K562 (cell line): Measurements from ENCODE around the gene NDST1. TPM values are rescaled to one million over a fixed set of nuclear protein-coding genes. Genes with fewer than 3 reads are reported as not detected.

Experiments
- CBFA2T2 ChIP-seq: fragments of 450-650 bp; conservative IDR thresholded peaks from 2 replicates; pipeline ENCODE4 v1.6.1; 2017; ENCODE audit warnings: mild to moderate bottlenecking
- CTCF ChIP-seq, 3 experiments: IDR thresholded peaks in 2 of 3; conservative IDR thresholded peaks in 1 of 3; 2 replicates each; pipeline ENCODE4 v1.5.1; 2011 to 2012; ENCODE audit warnings: low read length in 3 of 3, mild to moderate bottlenecking in 3 of 3, control low read depth in 2 of 3, improper control_type of control experiment in 1 of 3, inconsistent platforms in 1 of 3, low read depth in 1 of 3, mixed read lengths in 1 of 3, moderate library complexity in 1 of 3; ENCODE audit not compliant: insufficient read depth in 2 of 3
- EWSR1 ChIP-seq: fragments of 450-650 bp; IDR thresholded peaks from 2 replicates; pipeline ENCODE4 v1.6.1; 2018; ENCODE audit warnings: borderline replicate concordance, mild to moderate bottlenecking, low read depth, moderate library complexity; ENCODE audit not compliant: partially characterized antibody
- FOSL1 ChIP-seq: fragments of 200-800 bp; sonication (Bioruptor generic); conservative IDR thresholded peaks from 2 replicates; pipeline ENCODE4 v1.6.1; 2016; ENCODE audit warnings: missing genetic modification characterization, missing compliant biosample characterization
- HMGN3 ChIP-seq: IDR thresholded peaks from 2 replicates; pipeline ENCODE4 v1.6.1; 2011; ENCODE audit warnings: borderline replicate concordance, low read depth, mild to moderate bottlenecking, mixed read lengths, low read length; ENCODE audit not compliant: insufficient read length; ENCODE audit errors: extremely low read depth
- MCM2 ChIP-seq: fragments of 450-650 bp; IDR thresholded peaks from 2 replicates; pipeline ENCODE4 v1.6.1; 2017; ENCODE audit warnings: low read depth, mild to moderate bottlenecking
- MTA2 ChIP-seq: fragments of 450-650 bp; IDR thresholded peaks from 2 replicates; pipeline ENCODE4 v1.6.1; 2016; ENCODE audit warnings: low read depth
- OTX1 ChIP-seq: fragments of 450-650 bp; formaldehyde crosslinking; IDR thresholded peaks from 2 replicates; pipeline ENCODE4 v1.4.0; 2022; ENCODE audit warnings: mild to moderate bottlenecking
- SIX5 ChIP-seq, 2 experiments: IDR thresholded peaks; 2 replicates each; pipeline ENCODE4 v1.6.1; 2011; ENCODE audit warnings: low read length in 2 of 2, borderline replicate concordance in 1 of 2, low read depth in 1 of 2, mild to moderate bottlenecking in 1 of 2, moderate library complexity in 1 of 2; ENCODE audit not compliant: insufficient read depth in 1 of 2
- SMARCA4 ChIP-seq: fragments of 450-650 bp; IDR thresholded peaks from 2 replicates; pipeline ENCODE4 v1.6.1; 2016
- SNAPC5 ChIP-seq: fragments of 250-450 bp; sonication (Bioruptor Pico); IDR thresholded peaks from 2 replicates; pipeline ENCODE4 v1.8.0; 2021; ENCODE audit warnings: moderate library complexity, mild to moderate bottlenecking, inconsistent platforms
- SREBF2 ChIP-seq: sonication (generic); formaldehyde crosslinking; IDR thresholded peaks from 2 replicates; pipeline ENCODE4 v1.4.0; 2020; ENCODE audit warnings: mild to moderate bottlenecking, missing genetic modification reagents
- TSC22D4 ChIP-seq: fragments of 450-650 bp; IDR thresholded peaks from 2 replicates; pipeline ENCODE4 v1.6.1; 2016; ENCODE audit warnings: missing genetic modification characterization, missing biosample characterization, control low read depth
- WHSC1 ChIP-seq: IDR thresholded peaks from one replicate; pipeline ENCODE4 v1.6.1; 2012; ENCODE audit warnings: low read length, control low read depth, inconsistent platforms
- ZNF124 ChIP-seq: sonication (generic); formaldehyde crosslinking; IDR thresholded peaks from 2 replicates; pipeline ENCODE4 v1.8.1; 2022; ENCODE audit warnings: missing genetic modification reagents
- ZNF785 ChIP-seq: fragments of 250-450 bp; sonication (Bioruptor Pico); IDR thresholded peaks from 2 replicates; pipeline ENCODE4 v1.4.0; 2020; ENCODE audit warnings: mild to moderate bottlenecking
- polyA plus RNA-seq, 8 experiments: library from polyadenylated mRNA; depleted of rRNA in 4 of 8; stranded (reverse) in 5 of 8; unstranded in 3 of 8; fragments of >200 nt; fragmentation: Nextera tagmentation in 2 of 8; fragmentation: Illumina TruSeq in 1 of 8; extraction: Ambion mirVana in 2 of 8; extraction: Trizol in 1 of 8; gene quantifications; 2 replicates each; pipeline versions ENCODE4 v1.2.1 to v1.2.3, GENCODE V29; 2011 to 2014; ENCODE audit warnings: inconsistent platforms in 1 of 8, missing spikeins in 1 of 8
- total RNA-seq, 7 experiments: library from RNA; depleted of rRNA in 6 of 7; stranded (reverse); fragments of >200 nt in 6 of 7; fragmentation: Illumina TruSeq in 2 of 7; extraction: Trizol in 2 of 7; gene quantifications; 2 replicates each; pipeline versions ENCODE4 v1.2.1 to v1.2.3, GENCODE V29; 2011 to 2021; ENCODE audit warnings: low replicate concordance in 1 of 7
- TF ChIP-seq, protein P1 (sequence below): sonication (generic); formaldehyde crosslinking; IDR thresholded peaks from 2 replicates; pipeline ENCODE4 v1.8.1; 2023; ENCODE audit warnings: mild to moderate bottlenecking, missing genetic modification reagents
- TF ChIP-seq, protein P2 (sequence below), 2 experiments: fragments of 200-800 bp in 1 of 2; sonication (Bioruptor generic) in 1 of 2; sonication (generic) in 1 of 2; formaldehyde crosslinking in 1 of 2; IDR thresholded peaks in 1 of 2; conservative IDR thresholded peaks in 1 of 2; 2 replicates each; pipeline versions ENCODE4 v1.5.0 to v1.6.1; 2016 to 2020; ENCODE audit warnings: missing compliant biosample characterization in 1 of 2, missing genetic modification characterization in 1 of 2, missing genetic modification reagents in 1 of 2
- TF ChIP-seq, protein P3 (sequence below): fragments of 250-450 bp; sonication (Bioruptor Pico); IDR thresholded peaks from 2 replicates; pipeline ENCODE4 v1.4.0; 2020

The NDST1 gene
- total and polyA plus RNA-seq, 9 of the 15 experiments (the other 6 are each of a cell fraction or from before 2014, with no cell fraction given): 0.38 to 47.9 (median 9.9) TPM

DNA sequence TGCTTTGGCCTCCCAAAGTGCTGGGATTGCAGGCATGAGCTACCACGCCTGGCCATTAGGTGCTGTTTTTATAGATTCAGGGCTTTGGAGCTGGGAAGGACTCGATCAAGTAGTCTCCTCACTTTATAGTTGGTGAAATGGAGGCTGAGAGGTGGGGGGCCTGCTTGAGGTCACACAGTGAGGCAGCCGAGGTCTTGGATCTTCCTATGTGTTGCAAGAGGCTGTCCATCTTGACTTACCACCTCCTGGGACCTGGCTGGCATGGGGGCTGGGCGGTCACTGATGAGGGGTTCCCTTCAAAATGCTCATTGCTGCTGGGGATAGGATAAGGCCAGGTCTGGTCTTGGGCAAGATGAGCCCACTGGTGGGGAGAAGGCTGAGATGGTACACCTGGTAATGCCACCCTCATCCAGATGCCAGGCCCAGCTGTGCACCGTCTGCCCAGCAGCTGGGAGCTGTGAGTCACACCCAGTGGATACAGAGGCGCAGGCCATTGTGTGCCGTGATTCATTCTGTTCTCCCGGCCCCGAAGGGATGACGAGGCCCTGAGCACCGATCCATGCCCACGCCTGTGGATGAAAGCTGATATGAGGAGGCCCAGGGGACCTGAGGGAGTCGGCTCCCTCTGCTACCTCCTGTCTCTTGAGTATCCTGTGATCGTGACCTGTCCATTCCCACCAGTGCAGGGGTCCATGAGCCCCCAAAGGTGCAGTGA is 10.5 kb upstream of the NDST1 start (continued):
- no peak for TF ChIP-seq MCM2
- TF ChIP-seq CTCF (IDR thresholded peaks at IDR 0.05 in 2 of 3, conservative IDR thresholded peaks at IDR 0.05 in 1 of 3; ENCODE audit: insufficient read depth in 2 of 3, low read depth in 1 of 3, low read length in 3 of 3): no peak
- TF ChIP-seq HMGN3: no peak
- TF ChIP-seq, protein P1, sequence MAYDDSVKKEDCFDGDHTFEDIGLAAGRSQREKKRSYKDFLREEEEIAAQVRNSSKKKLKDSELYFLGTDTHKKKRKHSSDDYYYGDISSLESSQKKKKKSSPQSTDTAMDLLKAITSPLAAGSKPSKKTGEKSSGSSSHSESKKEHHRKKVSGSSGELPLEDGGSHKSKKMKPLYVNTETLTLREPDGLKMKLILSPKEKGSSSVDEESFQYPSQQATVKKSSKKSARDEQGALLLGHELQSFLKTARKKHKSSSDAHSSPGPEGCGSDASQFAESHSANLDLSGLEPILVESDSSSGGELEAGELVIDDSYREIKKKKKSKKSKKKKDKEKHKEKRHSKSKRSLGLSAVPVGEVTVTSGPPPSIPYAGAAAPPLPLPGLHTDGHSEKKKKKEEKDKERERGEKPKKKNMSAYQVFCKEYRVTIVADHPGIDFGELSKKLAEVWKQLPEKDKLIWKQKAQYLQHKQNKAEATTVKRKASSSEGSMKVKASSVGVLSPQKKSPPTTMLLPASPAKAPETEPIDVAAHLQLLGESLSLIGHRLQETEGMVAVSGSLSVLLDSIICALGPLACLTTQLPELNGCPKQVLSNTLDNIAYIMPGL (CRISPR knock-in tag): no peak
- TF ChIP-seq, protein P2, sequence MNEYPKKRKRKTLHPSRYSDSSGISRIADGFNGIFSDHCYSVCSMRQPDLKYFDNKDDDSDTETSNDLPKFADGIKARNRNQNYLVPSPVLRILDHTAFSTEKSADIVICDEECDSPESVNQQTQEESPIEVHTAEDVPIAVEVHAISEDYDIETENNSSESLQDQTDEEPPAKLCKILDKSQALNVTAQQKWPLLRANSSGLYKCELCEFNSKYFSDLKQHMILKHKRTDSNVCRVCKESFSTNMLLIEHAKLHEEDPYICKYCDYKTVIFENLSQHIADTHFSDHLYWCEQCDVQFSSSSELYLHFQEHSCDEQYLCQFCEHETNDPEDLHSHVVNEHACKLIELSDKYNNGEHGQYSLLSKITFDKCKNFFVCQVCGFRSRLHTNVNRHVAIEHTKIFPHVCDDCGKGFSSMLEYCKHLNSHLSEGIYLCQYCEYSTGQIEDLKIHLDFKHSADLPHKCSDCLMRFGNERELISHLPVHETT (CRISPR knock-in tag; conservative IDR thresholded peaks at IDR 0.05 in 1 of 2, IDR thresholded peaks at IDR 0.05 in 1 of 2): no peak
- no peak for TF ChIP-seq ZNF124
- no peak for TF ChIP-seq SNAPC5 (CRISPR knock-in tag)
- TF ChIP-seq, protein P3, sequence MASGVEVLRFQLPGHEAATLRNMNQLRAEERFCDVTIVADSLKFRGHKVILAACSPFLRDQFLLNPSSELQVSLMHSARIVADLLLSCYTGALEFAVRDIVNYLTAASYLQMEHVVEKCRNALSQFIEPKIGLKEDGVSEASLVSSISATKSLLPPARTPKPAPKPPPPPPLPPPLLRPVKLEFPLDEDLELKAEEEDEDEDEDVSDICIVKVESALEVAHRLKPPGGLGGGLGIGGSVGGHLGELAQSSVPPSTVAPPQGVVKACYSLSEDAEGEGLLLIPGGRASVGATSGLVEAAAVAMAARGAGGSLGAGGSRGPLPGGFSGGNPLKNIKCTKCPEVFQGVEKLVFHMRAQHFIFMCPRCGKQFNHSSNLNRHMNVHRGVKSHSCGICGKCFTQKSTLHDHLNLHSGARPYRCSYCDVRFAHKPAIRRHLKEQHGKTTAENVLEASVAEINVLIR: no peak
- no peak for TF ChIP-seq OTX1
- no peak for TF ChIP-seq TSC22D4 (tag)
- TF ChIP-seq SREBF2 (CRISPR knock-in tag): no peak
- no peak for TF ChIP-seq EWSR1
- TF ChIP-seq MTA2: no peak
- no peak for TF ChIP-seq WHSC1
- TF ChIP-seq CBFA2T2: peak; percentile 38
- peak; percentile 79 for TF ChIP-seq FOSL1 (tag)
- no peak for TF ChIP-seq ZNF785 (CRISPR knock-in tag)
- TF ChIP-seq SMARCA4: no peak
- TF ChIP-seq SIX5 (IDR thresholded peaks at IDR 0.05; ENCODE audit: borderline replicate concordance in 1 of 2, insufficient read depth in 1 of 2, low read depth in 1 of 2, low read length in 2 of 2): no peak
